CMK (cell line): Measurements from ENCODE around the gene DGKE.
A peak's percentile ranks its signal among the peaks of the same experiment; 100 is the strongest.

Source experiments
- DNase-seq: peaks from one replicate; pipeline ENCODE4 v3.0.0-alpha.2; 2010; ENCODE audit warnings: low read depth

DGKE gene

DNA sequence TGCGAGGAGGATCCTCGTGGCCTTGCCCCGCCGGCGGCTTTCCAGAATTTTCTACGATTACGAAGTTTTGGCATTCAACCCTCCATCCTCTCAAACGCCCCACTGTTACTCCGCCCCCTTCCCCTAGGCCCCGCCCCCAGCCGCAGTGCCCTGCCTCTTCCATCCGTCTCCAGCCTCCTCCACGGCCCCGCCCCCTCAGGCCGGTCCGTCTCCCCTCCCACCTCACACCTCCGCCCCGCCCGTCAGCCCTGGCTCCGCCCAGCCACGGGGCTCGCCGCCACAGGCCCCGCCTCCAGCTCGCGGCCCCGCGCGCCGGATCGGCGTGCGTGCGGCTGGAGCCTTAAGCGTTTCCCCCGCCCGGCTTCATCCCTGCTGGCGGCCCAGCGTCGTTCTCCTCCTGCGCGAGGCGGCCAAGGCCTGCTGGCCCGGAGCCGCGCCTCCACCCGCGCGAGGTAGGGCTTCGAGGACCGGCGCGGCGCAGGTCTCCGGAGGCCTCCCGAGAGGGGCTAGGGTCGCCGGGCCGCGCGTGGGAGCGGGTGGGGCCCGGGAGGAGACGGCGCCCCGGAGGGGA, at the start of gene DGKE, which contains the start of gene C17orf67:
DGKE (plus strand) TSS at position 343 of the 571 bp plus-strand sequence. CDS start 645 bp downstream, outside the sequence.
C17orf67 (minus strand) TSS at position 112 of the 571 bp plus-strand sequence. CDS start 18,110 bp downstream, outside the sequence.
- peak; percentile 40 for DNase-seq

DNA sequence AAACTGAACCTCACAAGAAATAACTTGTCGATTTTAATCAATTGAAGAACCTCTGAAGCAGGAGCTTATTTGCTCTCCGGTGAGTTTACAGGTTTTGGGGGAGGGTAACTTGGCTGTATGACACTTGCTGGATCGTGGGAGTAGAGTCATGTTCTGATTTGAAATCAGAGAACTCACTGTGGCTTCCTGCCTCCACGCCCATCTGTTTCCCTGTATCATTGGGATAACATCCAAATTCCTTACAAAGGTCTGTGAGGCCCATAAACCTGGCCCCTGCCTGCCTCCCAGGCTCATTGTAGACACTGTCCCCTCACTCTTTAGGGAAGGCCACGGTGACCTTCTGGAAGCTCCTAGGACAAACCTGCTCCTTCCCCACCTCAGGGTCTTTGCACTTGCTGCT, 48.5 kb upstream of the DGKE start:
- no peak for DNase-seq

DNA sequence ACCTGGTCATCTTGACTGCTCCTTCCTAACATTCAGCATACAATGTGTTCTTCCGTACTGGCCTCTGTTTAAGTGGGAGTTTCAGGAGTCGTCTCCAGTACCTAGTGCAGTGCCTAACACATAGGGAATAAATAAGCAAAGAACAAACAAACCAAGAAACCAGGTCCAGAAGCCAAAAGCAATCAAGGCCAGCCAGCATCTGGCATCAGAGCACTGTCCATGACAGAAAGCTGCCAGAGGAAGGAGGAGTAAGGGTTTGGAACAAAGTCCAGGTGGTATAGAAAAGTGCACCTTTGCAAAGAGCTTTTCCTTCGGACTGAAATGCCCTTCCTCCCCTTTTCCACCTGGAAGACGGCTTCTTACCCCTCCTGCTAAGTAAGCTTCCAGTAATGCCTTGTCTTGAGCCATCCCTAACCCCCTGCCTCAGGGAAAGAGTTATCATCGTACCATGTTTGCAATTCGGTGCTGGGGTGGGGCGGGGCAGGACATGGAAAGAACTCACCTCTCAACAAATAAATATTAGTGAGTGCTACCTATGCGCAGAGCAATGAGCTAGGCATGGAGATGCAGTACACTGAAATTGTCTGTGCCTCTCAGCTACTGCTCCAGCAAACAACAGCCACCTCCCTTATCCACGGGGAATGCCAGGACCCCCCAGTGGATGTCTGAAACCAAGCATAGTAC, 47.8 kb upstream of the DGKE start:
- DNase-seq = no peak

DNA sequence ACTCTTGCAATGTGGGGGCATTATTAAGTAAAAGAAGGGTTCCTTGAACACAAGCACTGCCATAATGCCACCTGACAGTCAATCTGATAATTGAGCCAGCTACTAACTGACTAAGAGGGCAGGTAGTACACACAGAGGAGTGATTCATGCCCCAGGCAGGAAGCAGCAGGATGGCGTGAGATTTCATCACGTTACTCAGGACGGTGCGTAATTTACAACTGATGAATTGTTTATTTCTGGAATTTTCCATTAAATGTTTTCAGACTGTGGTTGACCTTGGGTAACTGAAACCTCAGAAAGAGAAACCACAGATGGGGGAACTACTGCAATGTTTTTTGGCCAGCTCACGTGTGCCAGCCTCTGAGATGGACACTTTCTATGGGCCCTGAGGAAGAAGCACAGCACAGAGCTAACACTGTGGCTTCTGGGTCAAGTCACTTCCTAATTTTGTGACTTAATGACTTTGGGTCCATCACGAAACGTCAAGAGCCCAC, 46.9 kb upstream of the DGKE start:
- DNase-seq = no peak

DNA sequence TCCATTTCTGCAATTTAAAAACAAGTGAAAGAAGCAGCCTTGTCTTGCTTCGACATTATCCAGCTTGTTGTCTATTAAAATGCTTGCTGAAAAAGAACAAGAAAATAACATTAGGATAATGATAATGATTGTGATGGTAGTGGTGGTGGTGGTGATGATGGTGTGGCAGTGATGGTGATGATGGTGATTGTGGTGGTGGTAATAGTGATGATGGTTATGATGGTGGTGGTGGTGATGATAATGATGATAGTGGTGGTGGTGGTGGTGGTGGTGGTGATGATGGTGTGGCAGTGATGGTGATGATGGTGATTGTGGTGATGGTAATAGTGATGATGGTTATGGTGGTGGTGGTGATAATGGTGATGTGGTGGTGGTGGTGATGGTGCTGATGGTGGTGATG, 41.7 kb upstream of the DGKE start:
- DNase-seq = no peak

DNA sequence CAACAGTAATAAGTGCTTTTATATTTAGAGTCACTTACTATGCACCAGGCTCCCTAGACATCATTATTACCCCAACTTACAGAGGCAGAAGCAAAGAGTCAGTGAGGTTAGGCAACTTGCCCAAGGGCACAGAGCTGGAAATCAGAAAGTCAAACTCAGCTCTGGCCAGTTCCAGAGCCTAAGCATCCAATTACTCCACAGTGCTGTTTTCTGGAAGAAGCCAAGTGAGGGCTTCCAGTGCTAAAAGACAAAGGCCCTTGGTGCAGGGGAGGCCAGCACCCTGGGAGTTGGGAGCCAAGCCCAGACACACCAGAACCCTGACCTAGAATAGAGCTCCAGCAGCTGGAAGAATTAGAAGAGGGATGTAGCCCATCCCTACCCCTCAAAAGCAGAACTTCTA, 40.4 kb upstream of the DGKE start:
- DNase-seq = no peak

DNA sequence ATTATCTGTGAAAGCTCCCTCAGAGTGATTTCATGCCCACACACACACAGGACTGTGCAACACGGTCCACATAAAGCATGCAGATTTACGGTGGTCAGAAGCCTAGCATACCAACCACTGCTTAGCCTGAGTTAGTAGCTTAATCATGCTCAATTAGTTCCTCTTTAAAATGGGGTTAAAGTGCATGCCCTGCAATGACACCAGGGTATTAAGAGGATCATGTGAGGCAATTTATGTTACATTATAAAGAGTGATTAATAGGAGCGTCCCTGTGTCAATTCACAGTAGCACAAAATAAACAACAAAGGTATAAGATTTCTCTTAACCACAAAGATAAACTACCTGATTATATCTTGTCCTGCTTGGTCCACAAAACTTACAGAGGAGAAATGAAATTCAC, 40.0 kb upstream of the DGKE start:
- DNase-seq = no peak

DNA sequence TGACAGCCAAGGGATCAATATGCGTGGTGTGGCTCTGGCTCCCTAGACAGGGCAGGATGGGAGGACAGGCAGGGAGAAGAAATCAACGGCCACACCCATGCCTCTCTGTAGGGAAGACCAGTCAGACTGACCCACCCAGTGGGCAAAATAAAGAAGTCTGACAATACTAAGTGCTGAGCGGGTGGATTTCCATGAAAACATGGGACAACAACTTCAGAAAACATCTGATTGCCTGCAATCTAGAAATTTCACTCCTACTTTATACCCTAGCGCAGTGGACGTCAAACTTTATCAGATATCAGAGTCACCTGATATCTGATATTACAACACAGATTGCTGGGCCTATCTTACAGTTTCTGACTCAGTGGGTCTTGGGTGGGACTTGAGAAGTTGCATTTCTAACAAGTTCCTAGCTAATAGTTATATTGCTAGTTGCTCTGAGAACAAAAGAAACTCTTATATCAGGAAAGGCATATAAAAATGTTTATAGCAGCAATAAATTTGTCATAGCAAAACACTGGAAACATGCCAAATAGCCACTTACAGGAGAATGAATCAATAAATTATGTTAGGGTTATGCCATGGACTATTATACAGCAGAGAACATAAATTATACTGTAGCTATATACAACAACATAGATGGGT, 38.6 kb upstream of the DGKE start:
- no peak for DNase-seq

DNA sequence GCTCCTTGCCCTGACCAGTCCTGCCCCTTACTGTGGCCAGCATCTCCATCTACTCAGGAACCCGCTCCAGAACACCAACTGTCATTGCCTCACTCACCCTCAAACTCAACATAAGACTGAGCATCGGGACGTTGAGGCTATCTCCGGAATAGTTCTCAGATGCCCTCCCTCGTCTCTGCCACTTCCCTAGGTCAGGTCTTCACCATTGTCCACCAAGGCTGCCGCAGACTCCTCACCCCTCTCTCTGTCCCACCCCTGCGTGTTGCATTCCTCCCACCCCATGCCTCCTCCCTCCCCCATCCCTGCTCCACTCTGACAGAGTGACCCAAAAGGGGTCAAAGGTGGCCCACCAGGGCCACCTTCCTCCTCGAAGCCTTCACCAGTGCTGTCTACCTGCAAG, 37.4 kb upstream of the DGKE start:
- DNase-seq = no peak

DNA sequence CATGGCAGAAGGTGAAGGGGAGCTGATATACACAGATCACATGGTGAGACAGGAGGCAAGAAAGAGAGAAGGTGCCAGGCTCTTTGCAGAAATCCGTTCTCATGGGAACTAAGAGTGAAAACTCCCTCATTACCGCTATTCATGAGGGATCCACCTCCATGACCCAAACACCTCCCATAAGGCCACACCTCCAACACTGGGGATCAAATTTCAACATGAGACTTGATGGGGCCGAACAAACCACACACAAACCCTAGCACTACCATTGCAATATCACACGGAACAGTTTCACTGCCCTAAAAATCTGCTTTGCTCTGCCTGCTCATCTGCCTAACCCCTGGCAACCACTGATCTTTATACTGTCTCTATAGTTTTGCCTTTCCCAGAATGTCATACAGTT, 35.0 kb upstream of the DGKE start:
- DNase-seq = no peak

DNA sequence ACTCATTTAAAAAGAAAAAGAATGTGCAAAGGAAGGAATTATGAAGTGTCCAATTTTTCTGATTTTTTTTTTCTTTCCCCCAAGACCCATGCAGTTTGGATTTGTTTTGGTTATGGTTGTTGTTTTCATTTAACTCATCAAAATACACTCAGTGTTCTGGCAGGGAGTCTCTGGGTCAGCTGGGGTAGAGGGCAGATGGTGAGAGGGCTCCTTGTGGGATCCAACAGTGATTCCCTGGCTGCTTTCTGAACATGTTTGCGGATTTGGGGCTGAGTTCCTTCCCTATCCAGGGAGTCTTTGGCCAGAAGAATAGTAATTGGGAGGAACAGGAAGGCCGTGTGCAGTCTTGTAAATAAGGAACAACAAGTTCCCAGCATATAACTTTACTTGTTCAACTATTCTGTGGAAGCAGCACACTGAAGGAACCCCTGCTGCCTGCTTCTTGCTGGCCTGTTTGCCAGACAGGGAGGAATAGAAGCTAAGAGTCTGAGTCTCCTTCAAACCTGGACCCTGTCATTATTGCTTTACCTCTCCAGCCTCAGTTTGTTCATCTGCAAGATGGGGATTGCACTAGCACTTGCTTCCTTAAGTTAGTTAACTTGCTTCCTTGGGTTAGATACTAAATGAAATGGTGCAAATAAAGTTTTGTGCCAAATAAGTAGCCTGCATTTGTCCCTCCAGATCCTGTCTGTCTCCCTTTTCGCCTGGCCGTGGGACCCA, 32.3 kb upstream of the DGKE start:
- no peak for DNase-seq

DNA sequence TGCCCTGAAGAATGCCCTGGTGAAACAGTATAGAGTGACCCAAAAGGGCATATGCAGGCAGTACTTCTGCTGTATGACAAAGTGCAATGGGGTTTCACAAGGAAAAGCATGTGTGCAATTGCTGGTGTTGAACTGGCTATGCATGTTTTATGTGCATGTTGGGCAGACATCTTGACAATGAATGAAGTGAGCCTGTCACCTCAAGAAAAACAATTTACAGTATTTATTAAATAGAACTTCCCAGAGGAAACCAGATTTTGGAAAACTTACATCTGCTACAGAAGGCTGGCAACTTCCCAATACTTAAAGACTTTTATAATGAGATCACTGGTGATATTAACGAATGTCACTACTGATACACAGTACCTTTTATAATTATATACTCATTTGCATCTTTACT, 30.9 kb upstream of the DGKE start:
- DNase-seq = no peak

DNA sequence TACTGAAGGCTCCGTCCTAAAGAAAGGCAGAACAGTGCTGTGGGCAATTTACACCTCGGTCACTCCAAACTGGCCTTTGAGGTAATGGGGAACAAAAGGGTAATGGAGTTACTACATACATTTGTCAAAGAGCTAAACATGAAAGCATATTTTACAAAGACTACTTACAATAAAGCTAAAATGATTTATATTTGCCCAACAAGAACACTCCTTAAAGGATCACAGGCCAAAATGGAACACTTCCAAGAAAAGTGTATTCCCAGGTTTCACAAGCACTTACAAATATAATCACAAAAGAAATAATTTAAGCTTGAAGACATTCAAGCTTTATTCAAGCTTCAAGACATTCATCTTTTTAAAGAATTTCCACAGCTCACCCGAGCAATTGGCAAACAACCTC, 29.5 kb upstream of the DGKE start:
- DNase-seq = no peak

DNA sequence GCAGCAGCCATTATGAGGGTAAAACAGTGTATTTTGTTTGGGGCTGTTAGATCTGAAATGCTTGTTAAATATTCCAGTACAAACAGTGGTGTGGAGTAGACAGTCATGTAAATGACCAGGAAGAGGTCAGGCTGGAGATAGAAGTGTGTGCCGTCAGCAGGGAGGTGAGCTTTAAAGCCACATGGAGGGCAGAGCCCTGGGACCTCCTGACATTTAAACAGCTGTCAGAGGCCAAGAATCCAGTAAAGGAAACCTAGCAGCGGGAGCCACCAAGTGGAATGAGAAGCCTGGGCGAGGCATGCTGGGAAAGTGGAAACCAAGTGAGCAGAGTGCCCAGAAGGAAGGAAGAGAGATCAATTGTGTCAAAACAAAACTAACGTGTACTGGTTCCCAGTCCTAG, 27.0 kb upstream of the DGKE start:
- DNase-seq = no peak

DNA sequence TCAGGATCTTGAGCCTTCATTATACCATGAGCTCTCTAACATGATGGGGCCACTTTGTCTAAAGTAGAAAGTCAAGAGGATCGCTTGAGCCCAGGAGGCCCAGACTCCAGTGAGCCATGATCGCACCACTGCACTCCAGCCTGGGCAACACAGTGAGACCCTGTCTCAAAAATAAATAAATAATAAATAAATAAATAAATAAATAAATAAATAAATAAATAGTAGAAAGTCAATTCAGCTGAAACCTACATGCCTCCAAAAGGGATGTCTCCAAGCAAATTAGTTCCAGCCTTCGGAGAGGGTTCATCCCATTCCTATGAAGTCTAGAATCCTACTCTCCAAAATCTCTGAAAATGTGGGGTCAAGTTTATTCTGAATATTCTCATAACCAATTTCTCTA, 26.2 kb upstream of the DGKE start:
- no peak for DNase-seq

DNA sequence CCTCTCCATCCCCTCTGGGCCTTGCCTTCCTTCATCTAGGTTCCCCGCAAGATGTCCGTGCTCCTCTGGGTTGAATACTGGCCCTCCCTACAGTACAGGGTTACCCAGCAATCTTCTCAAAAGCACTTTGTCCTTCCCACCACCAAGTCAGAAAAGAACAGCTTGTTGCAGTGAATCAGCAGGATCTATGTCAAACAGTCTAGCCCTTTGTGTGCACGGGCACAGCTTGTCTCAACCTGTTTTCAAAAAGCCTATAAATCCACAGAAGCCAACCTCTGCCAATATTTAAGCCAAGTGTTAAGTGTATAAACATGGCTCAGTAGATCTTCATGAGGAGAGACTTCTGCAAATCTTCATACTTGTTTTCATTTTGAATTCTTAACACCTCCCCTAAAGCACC, 25.4 kb upstream of the DGKE start:
- no peak for DNase-seq

DNA sequence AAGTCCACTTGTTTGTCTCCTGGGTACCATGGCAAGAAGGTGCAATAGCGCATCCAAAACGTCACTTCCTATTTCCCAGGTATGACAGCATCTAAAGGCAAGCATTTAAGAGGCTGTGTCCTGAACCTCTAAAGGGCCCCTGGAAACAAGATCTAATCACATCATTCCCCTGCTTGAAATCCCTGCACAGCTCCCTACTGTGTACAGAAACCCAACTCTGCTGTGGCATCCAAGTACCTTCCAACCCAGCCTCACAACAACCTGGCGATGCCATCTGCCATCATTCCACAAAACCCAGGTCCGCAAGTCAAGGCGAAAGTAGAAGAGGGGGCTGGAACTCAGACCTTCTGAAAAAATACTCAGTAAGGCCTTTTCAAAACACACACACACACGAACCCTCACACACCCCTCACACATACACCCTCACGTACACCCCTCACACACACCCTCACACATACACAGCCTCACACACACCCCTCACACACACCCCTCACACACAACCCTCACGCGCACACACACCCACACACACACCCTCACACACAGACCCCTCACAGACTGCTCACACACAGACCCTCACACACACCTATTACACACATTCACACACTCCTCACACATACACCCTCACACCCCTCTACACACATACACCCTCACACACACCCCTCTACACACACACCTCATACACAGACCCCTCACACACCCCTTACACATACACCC, 24.7 kb upstream of the DGKE start:
- no peak for DNase-seq

DNA sequence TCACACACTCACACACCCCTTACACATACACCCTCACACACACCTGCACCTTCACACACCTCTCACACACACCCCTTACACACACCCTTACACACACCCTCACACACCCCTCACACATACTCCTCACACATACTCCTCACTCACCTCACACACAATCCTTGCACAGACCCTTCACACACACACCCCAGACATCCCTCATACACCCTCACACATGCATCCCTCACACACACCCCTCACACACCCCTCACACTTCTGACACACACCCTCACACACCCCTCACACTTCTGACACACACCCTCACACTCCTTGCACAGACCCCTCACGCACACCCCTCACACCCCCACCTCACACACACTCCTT, 24.2 kb upstream of the DGKE start:
- no peak for DNase-seq

DNA sequence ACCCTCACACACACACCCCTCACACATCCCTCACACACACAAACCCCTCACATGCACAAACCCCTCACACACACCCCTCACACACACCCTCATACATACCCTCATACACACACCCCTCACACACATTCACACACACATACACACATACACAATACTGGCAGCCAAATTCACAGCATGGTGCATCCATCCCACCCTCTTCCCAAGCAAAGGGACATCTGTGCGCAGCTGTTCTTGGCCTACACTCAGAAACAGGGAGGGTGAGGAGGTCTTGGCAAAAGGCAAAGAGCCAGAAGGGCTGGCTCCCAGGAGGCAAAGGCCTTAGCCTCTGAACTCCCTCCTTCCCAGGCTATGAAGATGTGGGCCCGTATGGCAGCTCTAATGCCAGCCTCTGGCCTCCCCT, 23.6 kb upstream of the DGKE start:
- no peak for DNase-seq

DNA sequence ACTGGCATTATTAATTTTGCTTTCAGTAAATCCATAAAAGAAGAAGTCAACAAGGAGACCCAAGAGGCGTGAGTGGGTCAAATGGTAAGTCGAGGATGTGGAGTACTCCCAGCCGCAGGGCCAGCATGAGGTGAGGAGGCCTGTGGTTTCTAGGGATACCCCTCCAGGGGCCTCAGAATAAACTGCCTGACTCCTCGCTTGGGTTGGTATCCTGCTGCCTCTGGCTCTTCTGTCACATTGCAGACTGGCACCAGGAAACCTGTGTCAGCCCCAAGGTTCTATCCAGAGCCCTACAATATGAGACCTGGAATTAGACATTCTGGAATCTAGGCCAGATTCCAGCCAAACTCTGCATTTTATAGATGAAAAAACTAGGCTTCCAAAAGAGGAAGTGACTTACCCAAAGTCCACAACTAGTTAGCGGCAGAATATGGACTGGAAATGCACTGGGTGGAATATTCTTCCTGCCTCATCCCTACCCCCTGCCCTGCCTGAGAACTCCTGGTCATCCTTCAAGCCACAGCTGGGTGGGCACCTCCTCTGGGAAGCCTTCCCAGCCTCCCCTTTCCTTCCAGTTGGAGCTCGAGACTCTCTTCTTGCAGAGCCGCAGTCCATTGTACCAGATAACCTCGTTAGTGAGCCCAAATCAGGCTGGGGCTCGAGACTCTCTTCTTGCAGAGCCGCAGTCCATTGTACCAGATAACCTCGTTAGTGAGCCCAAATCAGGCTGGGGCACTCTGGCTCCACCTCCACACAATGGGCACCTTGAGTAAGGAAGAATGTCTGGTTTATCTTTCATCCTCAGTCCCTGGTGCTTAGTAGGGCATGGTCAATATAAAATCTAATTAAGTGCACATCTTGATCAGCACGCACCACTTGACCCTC, 22.8 kb upstream of the DGKE start:
- DNase-seq = no peak

DNA sequence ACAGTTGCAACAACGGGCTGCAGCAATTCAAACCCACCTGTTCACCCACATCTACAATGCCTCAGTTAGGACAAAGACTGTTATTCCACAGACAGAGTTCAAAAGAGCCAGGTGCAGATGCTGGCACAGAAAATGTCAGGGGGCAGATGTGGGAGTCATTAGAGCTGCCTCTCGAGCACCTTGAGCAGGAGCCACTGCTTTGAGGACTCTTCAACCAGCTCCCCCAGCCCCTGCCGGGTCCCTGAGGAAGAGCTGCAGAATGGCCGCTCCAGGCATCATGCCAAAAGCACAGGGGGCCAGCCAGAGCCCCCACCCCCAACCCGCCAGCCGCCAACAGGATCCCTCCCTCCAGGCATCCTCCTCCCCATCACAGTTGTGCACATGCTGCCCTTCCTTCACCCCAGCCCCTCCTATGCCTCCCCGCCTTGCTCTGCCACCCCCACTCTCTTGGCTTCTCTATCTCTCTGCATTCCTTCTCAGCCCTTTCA, 21.0 kb upstream of the DGKE start:
- no peak for DNase-seq
